Measurements from ENCODE around the gene VILL.

DNA sequence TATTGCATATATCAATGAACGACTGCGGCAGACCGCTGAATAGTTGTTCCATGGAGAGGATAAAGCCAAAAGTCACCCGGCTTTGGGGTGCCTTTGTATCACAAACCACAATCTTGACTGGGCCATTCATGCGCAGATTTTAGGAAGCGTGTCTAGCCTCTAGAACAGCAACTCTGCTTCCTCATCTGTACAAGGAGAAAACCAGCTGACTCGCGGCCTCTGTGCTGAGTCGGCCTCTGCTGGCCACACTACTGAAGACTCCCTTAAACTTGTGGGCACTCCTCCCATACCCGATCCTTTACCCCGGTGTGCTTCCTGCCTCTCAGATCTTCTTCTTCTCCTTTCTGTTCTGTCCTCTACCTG lies 49.3 kb downstream of the VILL start:
- TF ChIP-seq, protein P1, sequence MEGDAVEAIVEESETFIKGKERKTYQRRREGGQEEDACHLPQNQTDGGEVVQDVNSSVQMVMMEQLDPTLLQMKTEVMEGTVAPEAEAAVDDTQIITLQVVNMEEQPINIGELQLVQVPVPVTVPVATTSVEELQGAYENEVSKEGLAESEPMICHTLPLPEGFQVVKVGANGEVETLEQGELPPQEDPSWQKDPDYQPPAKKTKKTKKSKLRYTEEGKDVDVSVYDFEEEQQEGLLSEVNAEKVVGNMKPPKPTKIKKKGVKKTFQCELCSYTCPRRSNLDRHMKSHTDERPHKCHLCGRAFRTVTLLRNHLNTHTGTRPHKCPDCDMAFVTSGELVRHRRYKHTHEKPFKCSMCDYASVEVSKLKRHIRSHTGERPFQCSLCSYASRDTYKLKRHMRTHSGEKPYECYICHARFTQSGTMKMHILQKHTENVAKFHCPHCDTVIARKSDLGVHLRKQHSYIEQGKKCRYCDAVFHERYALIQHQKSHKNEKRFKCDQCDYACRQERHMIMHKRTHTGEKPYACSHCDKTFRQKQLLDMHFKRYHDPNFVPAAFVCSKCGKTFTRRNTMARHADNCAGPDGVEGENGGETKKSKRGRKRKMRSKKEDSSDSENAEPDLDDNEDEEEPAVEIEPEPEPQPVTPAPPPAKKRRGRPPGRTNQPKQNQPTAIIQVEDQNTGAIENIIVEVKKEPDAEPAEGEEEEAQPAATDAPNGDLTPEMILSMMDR (IDR thresholded peaks at IDR 0.05 in 8 of 11, conservative IDR thresholded peaks at IDR 0.05 in 3 of 11) = peak in 6 of 11 experiments; percentile 4 to 40 (median 28)
- no peak for TF ChIP-seq POLR2A (IDR thresholded peaks at IDR 0.05)
